IMR-90 (cell line): ENCODE results near the gene GUCD1.

Source experiments
- CEBPB ChIP-seq: IDR thresholded peaks from 2 replicates; pipeline ENCODE4 v1.6.1; 2012; ENCODE audit warnings: low read depth, low read length, improper control_type of control experiment
- CHD1 ChIP-seq: IDR thresholded peaks from 2 replicates; pipeline ENCODE4 v1.6.1; 2012; ENCODE audit warnings: low read depth, low read length, improper control_type of control experiment
- FOS ChIP-seq: fragments of 150-350 bp; IDR thresholded peaks from 2 replicates; pipeline ENCODE4 v1.6.1; 2016; ENCODE audit warnings: low read depth, low read length
- MAFK ChIP-seq: IDR thresholded peaks from 2 replicates; pipeline ENCODE4 v1.6.1; 2012; ENCODE audit warnings: low read depth, low read length, improper control_type of control experiment
- MAZ ChIP-seq: IDR thresholded peaks from 2 replicates; pipeline ENCODE4 v1.6.1; 2012; ENCODE audit warnings: low read depth, mild to moderate bottlenecking, low read length, improper control_type of control experiment, moderate library complexity, borderline replicate concordance
- MXI1 ChIP-seq: IDR thresholded peaks from 2 replicates; pipeline ENCODE4 v1.6.1; 2012; ENCODE audit warnings: low read depth, mild to moderate bottlenecking, low read length, moderate library complexity, borderline replicate concordance
- POLR2A ChIP-seq: IDR thresholded peaks from 2 replicates; pipeline ENCODE4 v1.6.1; 2012; ENCODE audit warnings: mild to moderate bottlenecking, low read depth, low read length
- RAD21 ChIP-seq: IDR thresholded peaks from 2 replicates; pipeline ENCODE4 v1.6.1; 2012; ENCODE audit warnings: low read length, improper control_type of control experiment
- RCOR1 ChIP-seq: IDR thresholded peaks from 2 replicates; pipeline ENCODE4 v1.6.1; 2012; ENCODE audit warnings: mild to moderate bottlenecking, low read length, improper control_type of control experiment; ENCODE audit not compliant: insufficient replicate concordance
- RFX5 ChIP-seq: IDR thresholded peaks from 2 replicates; pipeline ENCODE4 v1.8.0; 2012; ENCODE audit warnings: low read depth, mild to moderate bottlenecking, low read length, moderate library complexity
- SMC3 ChIP-seq: fragments of 150-350 bp; IDR thresholded peaks from 2 replicates; pipeline ENCODE4 v1.6.1; 2016; ENCODE audit warnings: low read depth, mild to moderate bottlenecking, antibody characterized with exemption, low read length, moderate library complexity
- USF2 ChIP-seq: fragments of 150-350 bp; IDR thresholded peaks from 2 replicates; pipeline ENCODE4 v1.6.1; 2017; ENCODE audit warnings: mild to moderate bottlenecking, antibody characterized with exemption, low read length, low read depth
- TF ChIP-seq, protein P1 (sequence below): conservative IDR thresholded peaks from 2 replicates; pipeline ENCODE4 v1.5.1; 2012; ENCODE audit warnings: mild to moderate bottlenecking, low read depth, low read length, improper control_type of control experiment
- TF ChIP-seq, protein P2 (sequence below): fragments of 150-350 bp; IDR thresholded peaks from 2 replicates; pipeline ENCODE4 v1.6.1; 2016; ENCODE audit warnings: low read depth, mild to moderate bottlenecking, low read length, moderate library complexity, borderline replicate concordance

- TF ChIP-seq, protein P1, sequence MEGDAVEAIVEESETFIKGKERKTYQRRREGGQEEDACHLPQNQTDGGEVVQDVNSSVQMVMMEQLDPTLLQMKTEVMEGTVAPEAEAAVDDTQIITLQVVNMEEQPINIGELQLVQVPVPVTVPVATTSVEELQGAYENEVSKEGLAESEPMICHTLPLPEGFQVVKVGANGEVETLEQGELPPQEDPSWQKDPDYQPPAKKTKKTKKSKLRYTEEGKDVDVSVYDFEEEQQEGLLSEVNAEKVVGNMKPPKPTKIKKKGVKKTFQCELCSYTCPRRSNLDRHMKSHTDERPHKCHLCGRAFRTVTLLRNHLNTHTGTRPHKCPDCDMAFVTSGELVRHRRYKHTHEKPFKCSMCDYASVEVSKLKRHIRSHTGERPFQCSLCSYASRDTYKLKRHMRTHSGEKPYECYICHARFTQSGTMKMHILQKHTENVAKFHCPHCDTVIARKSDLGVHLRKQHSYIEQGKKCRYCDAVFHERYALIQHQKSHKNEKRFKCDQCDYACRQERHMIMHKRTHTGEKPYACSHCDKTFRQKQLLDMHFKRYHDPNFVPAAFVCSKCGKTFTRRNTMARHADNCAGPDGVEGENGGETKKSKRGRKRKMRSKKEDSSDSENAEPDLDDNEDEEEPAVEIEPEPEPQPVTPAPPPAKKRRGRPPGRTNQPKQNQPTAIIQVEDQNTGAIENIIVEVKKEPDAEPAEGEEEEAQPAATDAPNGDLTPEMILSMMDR, result no peak
- TF ChIP-seq POLR2A (no peak), CEBPB (no peak), RFX5 (no peak), CHD1 (no peak), SMC3 (no peak), USF2 (no peak), MAZ (no peak), MAFK (no peak), FOS (no peak), RAD21 (no peak), RCOR1 (no peak), MXI1 (no peak)
- TF ChIP-seq, protein P2, sequence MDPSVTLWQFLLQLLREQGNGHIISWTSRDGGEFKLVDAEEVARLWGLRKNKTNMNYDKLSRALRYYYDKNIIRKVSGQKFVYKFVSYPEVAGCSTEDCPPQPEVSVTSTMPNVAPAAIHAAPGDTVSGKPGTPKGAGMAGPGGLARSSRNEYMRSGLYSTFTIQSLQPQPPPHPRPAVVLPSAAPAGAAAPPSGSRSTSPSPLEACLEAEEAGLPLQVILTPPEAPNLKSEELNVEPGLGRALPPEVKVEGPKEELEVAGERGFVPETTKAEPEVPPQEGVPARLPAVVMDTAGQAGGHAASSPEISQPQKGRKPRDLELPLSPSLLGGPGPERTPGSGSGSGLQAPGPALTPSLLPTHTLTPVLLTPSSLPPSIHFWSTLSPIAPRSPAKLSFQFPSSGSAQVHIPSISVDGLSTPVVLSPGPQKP, result no peak
Observed at GRCh38 chr22:24535348-24535747, 19.6 kb downstream of the GUCD1 start.
